Activated CD4-positive, CD25-positive, alpha-beta regulatory T cell treated with anti-CD3 and anti-CD28 coated beads, Interleukin-2, amount 50 U/mL, for 16 hours (primary cell): ENCODE measurements around the gene ARMC3.

Source experiments
- DNase-seq: peaks from one replicate; pipeline ENCODE4 v3.0.0-alpha.2; 2020; ENCODE audit warnings: low read depth, low spot score

ARMC3 gene

DNA sequence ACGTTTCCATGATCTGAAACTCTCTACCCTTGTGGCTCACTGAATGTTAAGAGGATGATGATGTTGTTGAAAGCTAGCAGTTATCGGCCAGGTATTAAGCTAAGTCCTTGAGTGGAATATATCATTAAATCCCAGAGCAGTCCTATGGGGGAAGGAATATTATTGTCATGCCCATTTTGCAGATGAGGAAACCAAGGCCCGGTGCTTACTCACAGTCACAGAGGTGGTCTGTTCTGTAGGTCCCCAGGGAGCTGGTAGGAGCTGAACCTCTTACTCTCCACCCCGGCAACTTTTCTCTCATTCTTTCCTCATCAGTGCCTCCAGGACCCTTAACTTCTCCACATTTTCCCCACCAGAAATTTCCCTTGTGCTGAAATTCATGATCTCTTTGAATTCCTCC lies 62.6 kb downstream of the ARMC3 start:
- DNase-seq, result no peak

- DNase-seq, result peak; percentile 3
Observed at GRCh38 chr10:22992075-22992474, 64.2 kb downstream of the ARMC3 start.

DNA sequence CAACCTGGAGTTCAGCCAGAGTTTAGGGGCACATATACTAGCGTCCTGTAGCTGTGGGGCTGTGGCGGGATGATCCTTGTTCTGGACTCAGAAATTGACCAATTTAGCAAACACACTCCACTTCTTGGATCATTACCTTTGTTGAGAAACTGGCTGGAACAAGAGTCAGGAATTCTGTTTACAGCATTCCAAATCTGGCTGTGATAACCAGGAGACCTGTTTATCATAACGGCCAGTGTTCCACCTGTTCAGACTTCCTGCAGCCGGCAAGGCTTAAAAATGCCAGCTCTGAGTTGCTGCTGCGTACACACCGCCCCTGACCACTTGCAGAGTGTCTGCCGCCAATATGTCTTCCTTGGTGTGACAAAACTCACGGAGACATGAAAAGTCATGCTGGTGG lies 64.8 kb downstream of the ARMC3 start:
- no peak for DNase-seq

GRCh38 chr10:22993314-22993713 lies 65.5 kb downstream of the ARMC3 start:
- DNase-seq, result no peak

- DNase-seq, result no peak
Observed at GRCh38 chr10:22997096-22997495, 69.2 kb downstream of the ARMC3 start.

- DNase-seq, result no peak
Observed at GRCh38 chr10:22998091-22998490, 70.2 kb downstream of the ARMC3 start.

DNA sequence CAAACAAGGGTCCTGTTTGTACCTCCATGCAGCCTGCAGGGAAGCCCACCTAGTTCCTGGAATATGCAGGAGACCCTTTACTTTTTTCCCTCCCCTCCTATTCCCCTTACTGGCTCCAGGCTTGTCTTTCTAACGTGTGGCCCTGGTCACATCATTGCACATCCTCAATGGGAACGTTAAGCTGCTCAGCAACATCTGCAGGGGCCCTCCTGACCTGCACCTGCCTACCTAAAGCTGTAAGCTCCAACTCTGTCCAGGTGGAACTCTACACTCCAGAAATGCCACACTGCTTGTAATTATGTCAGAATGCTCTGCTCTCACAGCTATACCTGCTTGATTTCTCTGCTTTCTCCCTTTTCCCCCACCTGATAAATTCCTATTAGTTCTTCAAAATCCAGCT lies 72.1 kb downstream of the ARMC3 start:
- DNase-seq, result no peak

- DNase-seq, result no peak
Observed at GRCh38 chr10:23001901-23002516, 74.2 kb downstream of the ARMC3 start.

DNA sequence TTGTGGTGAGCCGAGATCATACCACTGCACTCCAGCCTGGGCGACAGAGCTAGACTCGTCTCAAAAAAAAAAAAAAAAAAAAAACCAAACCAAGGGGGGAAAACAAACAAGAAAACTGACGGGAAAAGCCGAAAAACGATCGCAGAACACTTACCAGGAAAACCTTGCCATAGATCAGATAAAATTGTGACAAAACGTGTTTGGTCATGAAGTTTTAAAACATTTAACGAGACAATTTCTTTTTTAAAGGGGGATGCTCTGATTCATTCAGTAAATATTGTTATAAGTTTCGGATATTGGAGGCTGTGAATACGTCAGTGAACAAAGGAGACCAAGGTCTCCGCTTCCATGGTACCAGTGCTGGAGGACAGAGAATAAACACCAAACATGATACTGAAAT lies 77.3 kb downstream of the ARMC3 start:
- no peak for DNase-seq

GRCh38 chr10:23013581-23014335 lies 85.9 kb downstream of the ARMC3 start:
- DNase-seq, result no peak

GRCh38 chr10:23015021-23015707 lies 87.3 kb downstream of the ARMC3 start:
- DNase-seq, result no peak

GRCh38 chr10:23016636-23017035 lies 88.8 kb downstream of the ARMC3 start:
- DNase-seq, result no peak

DNA sequence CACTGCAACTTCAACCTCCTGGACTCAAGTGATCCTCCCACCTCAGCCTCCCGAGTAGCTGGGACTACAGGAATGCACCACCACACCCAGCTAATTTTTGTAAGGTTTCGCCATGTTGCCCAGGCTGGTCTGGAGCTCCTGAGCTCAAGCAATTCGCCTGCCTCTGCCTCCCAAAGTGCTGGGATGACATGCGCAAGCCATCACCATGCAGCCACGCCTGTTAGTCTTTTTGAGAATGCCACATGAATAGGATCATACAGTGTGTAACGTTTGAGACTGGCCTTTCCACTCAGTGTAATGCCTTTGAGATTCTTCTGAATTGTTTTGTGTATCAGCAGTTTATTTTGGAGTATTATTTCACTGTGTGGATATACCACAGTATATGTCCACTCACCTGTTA lies 91.8 kb downstream of the ARMC3 start:
- no peak for DNase-seq

GRCh38 chr10:23021430-23021829 lies 93.6 kb downstream of the ARMC3 start:
- DNase-seq, result no peak

GRCh38 chr10:23024002-23024401 lies 96.1 kb downstream of the ARMC3 start:
- DNase-seq, result no peak

DNA sequence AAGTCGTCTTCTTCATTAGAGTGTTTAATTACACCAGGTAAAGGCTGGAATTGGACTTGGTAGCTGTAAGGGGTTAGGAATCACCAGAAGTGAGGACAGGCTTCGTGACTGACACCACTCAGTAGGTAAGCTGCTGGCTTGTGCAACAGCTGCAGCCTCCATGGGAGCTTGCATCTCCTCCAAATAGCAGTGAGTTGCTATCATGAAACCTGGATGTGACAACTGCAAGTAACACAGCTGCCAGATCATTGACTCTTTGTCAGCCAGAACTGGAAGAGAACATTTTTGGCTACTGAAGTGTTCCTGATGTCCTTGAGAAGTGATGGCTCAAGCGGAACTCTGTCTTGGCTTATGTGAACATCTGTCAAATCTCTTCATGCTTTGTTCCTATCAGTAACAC lies 103.5 kb downstream of the ARMC3 start:
- no peak for DNase-seq

- no peak for DNase-seq
Observed at GRCh38 chr10:23034790-23035189, 106.9 kb downstream of the ARMC3 start.

DNA sequence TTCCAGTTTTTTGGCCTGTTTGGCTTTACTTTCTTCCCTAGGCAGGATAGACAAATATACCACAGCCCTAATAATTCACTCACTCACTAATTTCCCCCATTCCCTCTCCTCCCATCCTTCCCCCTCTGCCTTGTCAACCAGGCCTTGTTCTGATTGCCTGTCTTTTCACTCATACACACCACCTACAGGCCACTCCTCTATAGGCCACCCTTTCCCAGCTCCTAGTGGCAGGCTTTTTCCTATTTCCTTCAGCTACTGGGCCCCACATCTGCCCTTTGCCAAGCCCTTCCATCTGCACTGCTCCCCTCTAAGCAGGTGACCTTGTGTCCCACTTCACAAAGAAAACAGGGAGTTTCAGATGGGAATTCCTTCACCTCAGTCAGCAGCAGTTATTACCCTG lies 107.7 kb downstream of the ARMC3 start:
- no peak for DNase-seq

- DNase-seq, result no peak
Observed at GRCh38 chr10:23037152-23037551, 109.3 kb downstream of the ARMC3 start.

GRCh38 chr10:23037561-23037960 lies 109.7 kb downstream of the ARMC3 start:
- DNase-seq, result no peak

- DNase-seq, result no peak
Observed at GRCh38 chr10:23038172-23038571, 110.3 kb downstream of the ARMC3 start.

- DNase-seq, result no peak
Observed at GRCh38 chr10:23040002-23040401, 112.1 kb downstream of the ARMC3 start.

DNA sequence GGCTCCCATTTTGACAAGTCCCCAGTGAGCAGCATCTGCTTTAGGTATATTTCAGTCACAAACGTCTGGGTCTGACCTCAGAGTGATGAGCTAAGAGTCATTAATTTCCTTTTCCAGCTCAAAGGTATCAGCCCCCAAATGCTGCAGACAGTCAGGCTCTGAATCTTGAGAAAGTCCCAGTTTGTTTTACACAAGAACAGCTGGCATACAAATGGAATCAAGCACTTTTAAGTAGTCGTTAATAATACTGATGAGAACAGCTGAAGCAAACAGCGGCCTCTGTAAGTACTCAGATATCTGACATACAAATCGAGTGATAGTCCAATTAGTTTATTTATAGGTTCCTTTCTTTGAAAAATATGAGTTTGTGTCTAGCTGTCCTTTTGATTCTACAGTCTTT lies 118.2 kb downstream of the ARMC3 start:
- no peak for DNase-seq
